HCT116 (cell line): ENCODE measurements around the gene MID1. TPM values are rescaled to one million over a fixed set of nuclear protein-coding genes. Genes with fewer than 3 reads are reported as not detected.

Experiments
- ATAC-seq: fragments of 200-7000 bp; cut with Tn5 transposase; 2 replicates; pipeline ENCODE4 v1.9.1; 2020; ENCODE audit warnings: mild to moderate bottlenecking, moderate library complexity
- BruUV-seq: library from RNA; stranded (reverse); fragments of 400-500 nt; replicated peaks from 2 replicates; lab custom pipeline; 2021; lab: Mats Ljungman, UMichigan
- CTCF ChIA-PET: fragments of 300-600 bp; sonication (Branson Sonifier 250); formaldehyde crosslinking; loops from one replicate; lab custom pipeline; 2021; ENCODE audit warnings: antibody characterized with exemption; lab: Charles Lee
- POLR2A ChIA-PET: fragments of 300-600, 350-600 bp; sonication (Branson Sonifier 250); formaldehyde crosslinking; loops from one replicate; lab custom pipeline; 2021; ENCODE audit warnings: antibody characterized with exemption; lab: Charles Lee
- RAD21 ChIA-PET, 2 experiments: fragments of 300-600 bp; sonication (Branson Sonifier 250); formaldehyde crosslinking; loops; one replicate each; lab custom pipeline; 2023; ENCODE audit warnings: low total read pairs in 2 of 2; ENCODE audit not compliant: uncharacterized antibody in 2 of 2, unreplicated experiment in 2 of 2, low non-redundant PET in 1 of 2; lab: Charles Lee
- DNase-seq: peaks from one replicate; pipeline ENCODE4 v3.0.0-alpha.2; 2010; ENCODE audit warnings: low read depth, low spot score
- H2AFZ ChIP-seq: fragments of 200-600 bp; shearing (Covaris generic), sonication (generic); 2 replicates; pipeline ENCODE4 v1.6.1; 2017; ENCODE audit warnings: low read depth, mixed run types, mixed read lengths, antibody characterized with exemption, low read length; ENCODE audit not compliant: poor library complexity, severe bottlenecking
- H3K27ac ChIP-seq: 2 replicates; pipeline ENCODE4 v1.5.1; 2012; ENCODE audit warnings: low read depth, low read length
- H3K27me3 ChIP-seq: fragments of 200-600 bp; sonication (generic); 2 replicates; pipeline ENCODE4 v1.6.1; 2016; ENCODE audit warnings: mixed run types, low read length, mixed read lengths; ENCODE audit not compliant: insufficient read depth
- H3K36me3 ChIP-seq, 2 experiments: fragments of 200-500 bp in 1 of 2; fragments of 200-600 bp in 1 of 2; sonication (Bioruptor generic) in 1 of 2; sonication (generic) in 1 of 2; 2 replicates each; pipeline versions ENCODE4 v1.5.1 to v1.6.1; 2014 to 2016; ENCODE audit warnings: low read length in 2 of 2, inconsistent platforms in 1 of 2, mixed read lengths in 1 of 2, mixed run types in 1 of 2; ENCODE audit not compliant: insufficient read depth in 2 of 2, control insufficient read depth in 1 of 2
- H3K4me1 ChIP-seq, 2 experiments: fragments of 200-600 bp in 1 of 2; sonication (generic) in 1 of 2; 2 replicates each; pipeline versions ENCODE4 v1.5.1 to v1.6.1; 2012 to 2017; ENCODE audit warnings: low read length in 2 of 2, inconsistent platforms in 1 of 2, mild to moderate bottlenecking in 1 of 2, mixed read lengths in 1 of 2, mixed run types in 1 of 2, moderate library complexity in 1 of 2; ENCODE audit not compliant: insufficient read depth in 2 of 2, control insufficient read depth in 1 of 2
- H3K4me2 ChIP-seq: fragments of 200-600 bp; sonication (generic); 2 replicates; pipeline ENCODE4 v1.6.1; 2017; ENCODE audit warnings: mixed run types, low read length, mixed read lengths
- H3K4me3 ChIP-seq, 2 experiments: fragments of 200-600 bp in 1 of 2; sonication (generic) in 1 of 2; replicated peaks in 1 of 2; 2 replicates each; pipeline ENCODE4 v1.5.1; 2011 to 2016; ENCODE audit warnings: low read length in 2 of 2, control low read depth in 1 of 2, low read depth in 1 of 2, mild to moderate bottlenecking in 1 of 2, mixed read lengths in 1 of 2, mixed run types in 1 of 2
- H3K79me2 ChIP-seq: fragments of 200-600 bp; sonication (generic); 2 replicates; pipeline ENCODE4 v1.6.1; 2017; ENCODE audit warnings: mild to moderate bottlenecking, mixed run types, low read length, moderate library complexity, mixed read lengths; ENCODE audit not compliant: insufficient read depth
- H3K9ac ChIP-seq: fragments of 200-600 bp; sonication (generic); 2 replicates; pipeline ENCODE4 v1.6.1; 2016; ENCODE audit warnings: low read length, mixed read lengths
- H3K9me2 ChIP-seq: fragments of 200-600 bp; sonication (generic), shearing (Covaris generic); 2 replicates; pipeline ENCODE4 v1.6.1; 2017; ENCODE audit warnings: mixed run types, mild to moderate bottlenecking, moderate library complexity; ENCODE audit not compliant: insufficient read depth
- H3K9me3 ChIP-seq, 2 experiments: fragments of 200-500 bp in 1 of 2; fragments of 200-600 bp in 1 of 2; sonication (Bioruptor generic) in 1 of 2; sonication (generic) in 1 of 2; 2 replicates each; pipeline ENCODE4 v1.6.1; 2014 to 2017; ENCODE audit warnings: low read length in 2 of 2, mixed read lengths in 2 of 2, inconsistent platforms in 1 of 2, low read depth in 1 of 2, mild to moderate bottlenecking in 1 of 2, mixed run types in 1 of 2, moderate library complexity in 1 of 2; ENCODE audit not compliant: control insufficient read depth in 1 of 2, insufficient read depth in 1 of 2
- H4K20me1 ChIP-seq: fragments of 200-600 bp; sonication (generic), shearing (Covaris generic); 2 replicates; pipeline ENCODE4 v1.6.1; 2017; ENCODE audit warnings: mixed run types, mild to moderate bottlenecking, moderate library complexity; ENCODE audit not compliant: insufficient read depth
- CBX3 ChIP-seq: IDR thresholded peaks from 2 replicates; pipeline ENCODE4 v1.6.1; 2012; ENCODE audit warnings: low read depth
- CEBPB ChIP-seq: IDR thresholded peaks from 2 replicates; pipeline ENCODE4 v1.6.1; 2012; ENCODE audit warnings: low read depth
- EGR1 ChIP-seq: IDR thresholded peaks from 2 replicates; pipeline ENCODE4 v1.6.1; 2012; ENCODE audit warnings: low read depth
- EZH2phosphoT487 ChIP-seq: fragments of 200-600 bp; IDR thresholded peaks from 2 replicates; pipeline ENCODE4 v1.6.1; 2018; ENCODE audit warnings: antibody characterized with exemption, borderline replicate concordance
- RAD21 ChIP-seq: IDR thresholded peaks from 2 replicates; pipeline ENCODE4 v1.6.1; 2012; ENCODE audit warnings: low read depth, mild to moderate bottlenecking
- SIN3A ChIP-seq: IDR thresholded peaks from 2 replicates; pipeline ENCODE4 v1.6.1; 2012; ENCODE audit warnings: low read depth
- SP1 ChIP-seq: IDR thresholded peaks from 2 replicates; pipeline ENCODE4 v1.6.1; 2012; ENCODE audit warnings: low read depth
- ZNF274 ChIP-seq: fragments of 200-500 bp; sonication (Bioruptor generic); IDR thresholded peaks from 2 replicates; pipeline ENCODE4 v1.6.1; 2014; ENCODE audit warnings: mild to moderate bottlenecking, low read depth, low read length, inconsistent platforms
- intact Hi-C: fragments of 100-400 bp; cut with micrococcal nuclease; formaldehyde crosslinking; loops from 2 replicates; pipeline ENCODE4 v1.10.0; 2022
- total RNA-seq: library from RNA; stranded (reverse); gene quantifications from one replicate; pipeline ENCODE4 v1.2.1, GENCODE V29; 2021; ENCODE audit not compliant: unreplicated experiment
- TF ChIP-seq, protein P1 (sequence below), 3 experiments: fragments of 200-600 bp in 1 of 3; sonication (generic) in 1 of 3; IDR thresholded peaks in 2 of 3; conservative IDR thresholded peaks in 1 of 3; 2 replicates each; pipeline ENCODE4 v1.5.1; 2012 to 2017; ENCODE audit warnings: low read depth in 2 of 3, low read length in 2 of 3, antibody characterized with exemption in 1 of 3, borderline replicate concordance in 1 of 3, control low read depth in 1 of 3, mild to moderate bottlenecking in 1 of 3, mixed read lengths in 1 of 3, mixed run types in 1 of 3, moderate library complexity in 1 of 3; ENCODE audit not compliant: insufficient read depth in 1 of 3
- TF ChIP-seq, protein P2 (sequence below): IDR thresholded peaks from 2 replicates; pipeline ENCODE4 v1.6.1; 2012
- TF ChIP-seq, protein P3 (sequence below): IDR thresholded peaks from 2 replicates; pipeline ENCODE4 v1.6.1; 2012; ENCODE audit warnings: low read depth
- TF ChIP-seq, protein P4 (sequence below): IDR thresholded peaks from 2 replicates; pipeline ENCODE4 v1.6.1; 2011; ENCODE audit warnings: mild to moderate bottlenecking, low read length, moderate library complexity; ENCODE audit not compliant: insufficient replicate concordance; ENCODE audit errors: extremely low read depth

Gene MID1
- total RNA-seq, 1 experiment from 2014 or later: 48.8 TPM

DNA sequence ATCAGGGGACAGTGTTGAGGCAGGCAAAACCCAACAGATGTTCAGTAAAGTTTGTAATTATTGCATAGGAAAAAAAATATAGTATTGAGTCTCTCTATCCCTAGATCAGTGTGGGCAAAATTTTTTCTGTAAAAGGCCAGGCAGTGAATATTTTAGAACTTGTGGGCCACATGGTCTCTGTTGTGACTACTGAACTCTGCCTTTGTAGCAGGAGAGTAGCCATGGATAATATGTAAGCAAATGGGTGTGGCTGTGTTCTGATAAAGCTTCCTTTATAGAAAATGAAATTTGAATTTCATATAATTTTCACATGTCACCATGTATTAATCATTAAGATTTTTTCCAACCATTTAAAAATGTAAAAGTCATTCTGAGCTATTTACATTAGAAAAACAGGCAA is 193.1 kb downstream of the MID1 start:
- ChIA-PET RAD21 (no interaction called here), POLR2A (no interaction called here), CTCF (no interaction called here)
- DNase-seq (no peak), ATAC-seq (no peak)
- Histone ChIP-seq H3K9me2 (no peaks in the 10 kb centered on the region), H3K27me3 (no peaks in the 10 kb centered on the region), H2AFZ (no peak overlapping the region), H3K9me3 (no peaks in the 10 kb centered on the region), H3K9ac (no peak overlapping the region), H3K79me2 (no peaks in the 10 kb centered on the region), H3K4me3 (no peak overlapping the region), H3K27ac (no peak overlapping the region), H3K4me2 (no peak overlapping the region), H3K4me1 (no peaks in the 10 kb centered on the region), H4K20me1 (no peaks in the 10 kb centered on the region), H3K36me3 (no peaks in the 10 kb centered on the region)
- no TSS peak for BruUV-seq
- TF ChIP-seq, protein P1, sequence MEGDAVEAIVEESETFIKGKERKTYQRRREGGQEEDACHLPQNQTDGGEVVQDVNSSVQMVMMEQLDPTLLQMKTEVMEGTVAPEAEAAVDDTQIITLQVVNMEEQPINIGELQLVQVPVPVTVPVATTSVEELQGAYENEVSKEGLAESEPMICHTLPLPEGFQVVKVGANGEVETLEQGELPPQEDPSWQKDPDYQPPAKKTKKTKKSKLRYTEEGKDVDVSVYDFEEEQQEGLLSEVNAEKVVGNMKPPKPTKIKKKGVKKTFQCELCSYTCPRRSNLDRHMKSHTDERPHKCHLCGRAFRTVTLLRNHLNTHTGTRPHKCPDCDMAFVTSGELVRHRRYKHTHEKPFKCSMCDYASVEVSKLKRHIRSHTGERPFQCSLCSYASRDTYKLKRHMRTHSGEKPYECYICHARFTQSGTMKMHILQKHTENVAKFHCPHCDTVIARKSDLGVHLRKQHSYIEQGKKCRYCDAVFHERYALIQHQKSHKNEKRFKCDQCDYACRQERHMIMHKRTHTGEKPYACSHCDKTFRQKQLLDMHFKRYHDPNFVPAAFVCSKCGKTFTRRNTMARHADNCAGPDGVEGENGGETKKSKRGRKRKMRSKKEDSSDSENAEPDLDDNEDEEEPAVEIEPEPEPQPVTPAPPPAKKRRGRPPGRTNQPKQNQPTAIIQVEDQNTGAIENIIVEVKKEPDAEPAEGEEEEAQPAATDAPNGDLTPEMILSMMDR (IDR thresholded peaks at IDR 0.05 in 2 of 3, conservative IDR thresholded peaks at IDR 0.05 in 1 of 3; ENCODE audit: borderline replicate concordance in 1 of 3, insufficient read depth in 1 of 3, low read depth in 2 of 3, low read length in 2 of 3): no peak
- TF ChIP-seq, protein P2, sequence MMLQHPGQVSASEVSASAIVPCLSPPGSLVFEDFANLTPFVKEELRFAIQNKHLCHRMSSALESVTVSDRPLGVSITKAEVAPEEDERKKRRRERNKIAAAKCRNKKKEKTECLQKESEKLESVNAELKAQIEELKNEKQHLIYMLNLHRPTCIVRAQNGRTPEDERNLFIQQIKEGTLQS: no peak
- TF ChIP-seq SIN3A (no peak), EZH2phosphoT487 (no peak), CBX3 (no peak), ZNF274 (no peak), EGR1 (no peak), SP1 (no peak), RAD21 (no peak), CEBPB (no peak)
- TF ChIP-seq, protein P3, sequence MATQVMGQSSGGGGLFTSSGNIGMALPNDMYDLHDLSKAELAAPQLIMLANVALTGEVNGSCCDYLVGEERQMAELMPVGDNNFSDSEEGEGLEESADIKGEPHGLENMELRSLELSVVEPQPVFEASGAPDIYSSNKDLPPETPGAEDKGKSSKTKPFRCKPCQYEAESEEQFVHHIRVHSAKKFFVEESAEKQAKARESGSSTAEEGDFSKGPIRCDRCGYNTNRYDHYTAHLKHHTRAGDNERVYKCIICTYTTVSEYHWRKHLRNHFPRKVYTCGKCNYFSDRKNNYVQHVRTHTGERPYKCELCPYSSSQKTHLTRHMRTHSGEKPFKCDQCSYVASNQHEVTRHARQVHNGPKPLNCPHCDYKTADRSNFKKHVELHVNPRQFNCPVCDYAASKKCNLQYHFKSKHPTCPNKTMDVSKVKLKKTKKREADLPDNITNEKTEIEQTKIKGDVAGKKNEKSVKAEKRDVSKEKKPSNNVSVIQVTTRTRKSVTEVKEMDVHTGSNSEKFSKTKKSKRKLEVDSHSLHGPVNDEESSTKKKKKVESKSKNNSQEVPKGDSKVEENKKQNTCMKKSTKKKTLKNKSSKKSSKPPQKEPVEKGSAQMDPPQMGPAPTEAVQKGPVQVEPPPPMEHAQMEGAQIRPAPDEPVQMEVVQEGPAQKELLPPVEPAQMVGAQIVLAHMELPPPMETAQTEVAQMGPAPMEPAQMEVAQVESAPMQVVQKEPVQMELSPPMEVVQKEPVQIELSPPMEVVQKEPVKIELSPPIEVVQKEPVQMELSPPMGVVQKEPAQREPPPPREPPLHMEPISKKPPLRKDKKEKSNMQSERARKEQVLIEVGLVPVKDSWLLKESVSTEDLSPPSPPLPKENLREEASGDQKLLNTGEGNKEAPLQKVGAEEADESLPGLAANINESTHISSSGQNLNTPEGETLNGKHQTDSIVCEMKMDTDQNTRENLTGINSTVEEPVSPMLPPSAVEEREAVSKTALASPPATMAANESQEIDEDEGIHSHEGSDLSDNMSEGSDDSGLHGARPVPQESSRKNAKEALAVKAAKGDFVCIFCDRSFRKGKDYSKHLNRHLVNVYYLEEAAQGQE: no peak
- TF ChIP-seq, protein P4, sequence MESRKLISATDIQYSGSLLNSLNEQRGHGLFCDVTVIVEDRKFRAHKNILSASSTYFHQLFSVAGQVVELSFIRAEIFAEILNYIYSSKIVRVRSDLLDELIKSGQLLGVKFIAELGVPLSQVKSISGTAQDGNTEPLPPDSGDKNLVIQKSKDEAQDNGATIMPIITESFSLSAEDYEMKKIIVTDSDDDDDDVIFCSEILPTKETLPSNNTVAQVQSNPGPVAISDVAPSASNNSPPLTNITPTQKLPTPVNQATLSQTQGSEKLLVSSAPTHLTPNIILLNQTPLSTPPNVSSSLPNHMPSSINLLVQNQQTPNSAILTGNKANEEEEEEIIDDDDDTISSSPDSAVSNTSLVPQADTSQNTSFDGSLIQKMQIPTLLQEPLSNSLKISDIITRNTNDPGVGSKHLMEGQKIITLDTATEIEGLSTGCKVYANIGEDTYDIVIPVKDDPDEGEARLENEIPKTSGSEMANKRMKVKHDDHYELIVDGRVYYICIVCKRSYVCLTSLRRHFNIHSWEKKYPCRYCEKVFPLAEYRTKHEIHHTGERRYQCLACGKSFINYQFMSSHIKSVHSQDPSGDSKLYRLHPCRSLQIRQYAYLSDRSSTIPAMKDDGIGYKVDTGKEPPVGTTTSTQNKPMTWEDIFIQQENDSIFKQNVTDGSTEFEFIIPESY: no peak
- intact Hi-C loops: no loop called here
